PC-9 (cell line): ENCODE measurements around the gene MCF2L.

Source experiments
- EZH2 ChIP-seq: fragments of 200-600 bp; sonication (generic); IDR thresholded peaks from 2 replicates; pipeline ENCODE4 v1.8.0; 2017; ENCODE audit warnings: antibody characterized with exemption, low read depth
- TF ChIP-seq, protein P1 (sequence below): fragments of 200-600 bp; sonication (generic); conservative IDR thresholded peaks from 2 replicates; pipeline ENCODE4 v1.6.1; 2017; ENCODE audit warnings: mixed run types, antibody characterized with exemption, mild to moderate bottlenecking, moderate library complexity

DNA sequence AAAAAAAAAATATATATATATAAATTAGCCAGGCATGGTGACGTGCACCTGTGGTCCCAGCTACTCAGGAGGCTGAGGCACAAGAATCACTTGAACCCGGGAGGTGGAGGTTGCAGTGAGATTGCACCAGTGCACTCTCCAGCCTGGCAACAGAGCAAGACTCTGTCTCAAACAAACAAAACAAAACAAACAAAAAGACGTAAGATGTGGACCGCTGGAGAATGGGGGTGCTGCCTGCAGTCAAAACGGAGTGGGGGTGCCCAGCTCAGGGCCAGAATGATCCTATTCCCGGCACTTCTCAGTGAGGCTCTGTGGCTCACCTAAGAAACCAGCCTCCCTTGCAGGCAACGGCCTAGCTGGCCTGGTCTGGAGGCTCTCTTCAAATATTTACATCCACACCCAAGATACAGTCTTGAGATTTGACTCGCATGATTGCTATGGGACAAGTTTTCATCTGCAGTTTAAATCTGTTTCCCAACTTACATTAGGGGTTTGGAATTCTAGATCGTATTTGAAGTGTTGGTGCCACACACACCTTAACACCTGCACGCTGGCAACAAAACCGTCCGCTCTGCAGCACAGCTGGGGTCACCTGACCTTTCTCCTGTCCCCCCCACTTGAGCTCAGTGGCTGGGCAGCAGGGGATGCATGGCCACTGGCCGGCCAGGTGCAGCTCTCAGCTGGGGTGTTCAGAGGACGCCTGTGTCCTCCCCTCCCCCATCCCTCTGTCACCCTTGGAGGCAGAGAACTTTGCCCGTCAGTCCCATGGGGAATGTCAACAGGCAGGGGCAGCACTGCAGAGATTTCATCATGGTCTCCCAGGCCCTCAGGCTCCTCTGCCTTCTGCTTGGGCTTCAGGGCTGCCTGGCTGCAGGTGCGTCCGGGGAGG is 136.3 kb downstream of the MCF2L start, which contains the start of gene F7:
- TF ChIP-seq, protein P1, sequence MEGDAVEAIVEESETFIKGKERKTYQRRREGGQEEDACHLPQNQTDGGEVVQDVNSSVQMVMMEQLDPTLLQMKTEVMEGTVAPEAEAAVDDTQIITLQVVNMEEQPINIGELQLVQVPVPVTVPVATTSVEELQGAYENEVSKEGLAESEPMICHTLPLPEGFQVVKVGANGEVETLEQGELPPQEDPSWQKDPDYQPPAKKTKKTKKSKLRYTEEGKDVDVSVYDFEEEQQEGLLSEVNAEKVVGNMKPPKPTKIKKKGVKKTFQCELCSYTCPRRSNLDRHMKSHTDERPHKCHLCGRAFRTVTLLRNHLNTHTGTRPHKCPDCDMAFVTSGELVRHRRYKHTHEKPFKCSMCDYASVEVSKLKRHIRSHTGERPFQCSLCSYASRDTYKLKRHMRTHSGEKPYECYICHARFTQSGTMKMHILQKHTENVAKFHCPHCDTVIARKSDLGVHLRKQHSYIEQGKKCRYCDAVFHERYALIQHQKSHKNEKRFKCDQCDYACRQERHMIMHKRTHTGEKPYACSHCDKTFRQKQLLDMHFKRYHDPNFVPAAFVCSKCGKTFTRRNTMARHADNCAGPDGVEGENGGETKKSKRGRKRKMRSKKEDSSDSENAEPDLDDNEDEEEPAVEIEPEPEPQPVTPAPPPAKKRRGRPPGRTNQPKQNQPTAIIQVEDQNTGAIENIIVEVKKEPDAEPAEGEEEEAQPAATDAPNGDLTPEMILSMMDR, result no peak
- TF ChIP-seq EZH2, result no peak
